NCI-H146 treated with DMSO at 0.1 percent for 48 hours (cell line): ENCODE data around the gene GRSF1.
"Not testable (repeated sequence)": the region's sequence is repeated elsewhere in the genome, so short reads cannot be mapped to it uniquely, and the experiment has no call there.

ENCODE experiments used
- DNase-seq: peaks from one replicate; lab custom pipeline; 2025; ENCODE audit not compliant: unreplicated experiment; lab: John Stamatoyannopoulos, UW

Gene GRSF1

DNA sequence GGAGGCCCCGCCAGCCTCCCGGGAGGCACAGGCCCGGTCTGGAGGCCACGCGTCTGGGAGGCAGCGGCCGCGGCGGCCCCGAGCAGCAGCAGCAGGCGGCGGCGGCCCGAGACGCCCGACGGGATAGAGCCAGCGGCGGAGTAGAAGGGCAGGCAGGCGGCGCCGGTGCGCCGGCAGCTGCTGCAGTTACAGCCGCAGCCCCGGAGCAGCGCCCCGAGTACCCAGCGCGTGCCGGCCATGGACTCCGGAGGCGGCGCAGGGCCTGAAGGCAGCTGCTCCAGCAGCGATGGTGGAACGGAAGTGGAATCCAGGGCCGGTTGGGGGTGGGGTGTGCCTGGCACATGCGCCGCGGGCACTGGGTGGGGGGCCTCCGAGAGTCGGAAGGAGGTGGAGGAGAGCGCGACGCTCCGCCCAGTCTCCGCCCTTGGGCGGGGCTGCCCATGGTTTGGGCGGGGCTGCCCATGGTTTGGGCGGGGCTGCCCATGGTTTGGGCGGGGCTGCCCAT, at the start of gene GRSF1:
Gene GRSF1 (minus strand): TSS at position 302 of the 505 bp plus-strand sequence. CDS start 63 bp downstream, at position 239.
- DNase-seq, result peak; percentile 64

- DNase-seq, result peak; percentile 26
Measured at GRCh38 chr4:70885174-70885573, 45.5 kb upstream of the GRSF1 start.

DNA sequence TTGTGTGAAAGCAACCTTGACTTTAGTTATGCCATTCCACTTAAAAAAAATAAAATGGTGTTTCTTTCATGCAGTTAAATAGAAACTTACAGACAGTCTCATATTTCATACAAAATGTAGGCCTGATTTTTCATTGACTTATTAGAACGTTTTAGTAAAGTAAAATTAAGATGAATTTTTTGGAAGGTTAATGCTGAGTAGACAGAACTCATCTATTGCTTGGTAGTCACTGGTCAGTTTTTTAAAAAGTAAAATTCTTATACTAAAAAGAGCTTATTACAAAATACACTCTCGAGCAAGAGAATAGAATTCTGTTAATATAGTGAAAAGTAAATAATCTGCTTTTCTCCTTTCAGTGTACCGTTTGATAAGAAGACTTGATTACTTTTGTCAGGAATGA, 41.0 kb upstream of the GRSF1 start:
- DNase-seq, result no peak

- DNase-seq, result no peak
Measured at GRCh38 chr4:70877556-70877955, 37.9 kb upstream of the GRSF1 start.

DNA sequence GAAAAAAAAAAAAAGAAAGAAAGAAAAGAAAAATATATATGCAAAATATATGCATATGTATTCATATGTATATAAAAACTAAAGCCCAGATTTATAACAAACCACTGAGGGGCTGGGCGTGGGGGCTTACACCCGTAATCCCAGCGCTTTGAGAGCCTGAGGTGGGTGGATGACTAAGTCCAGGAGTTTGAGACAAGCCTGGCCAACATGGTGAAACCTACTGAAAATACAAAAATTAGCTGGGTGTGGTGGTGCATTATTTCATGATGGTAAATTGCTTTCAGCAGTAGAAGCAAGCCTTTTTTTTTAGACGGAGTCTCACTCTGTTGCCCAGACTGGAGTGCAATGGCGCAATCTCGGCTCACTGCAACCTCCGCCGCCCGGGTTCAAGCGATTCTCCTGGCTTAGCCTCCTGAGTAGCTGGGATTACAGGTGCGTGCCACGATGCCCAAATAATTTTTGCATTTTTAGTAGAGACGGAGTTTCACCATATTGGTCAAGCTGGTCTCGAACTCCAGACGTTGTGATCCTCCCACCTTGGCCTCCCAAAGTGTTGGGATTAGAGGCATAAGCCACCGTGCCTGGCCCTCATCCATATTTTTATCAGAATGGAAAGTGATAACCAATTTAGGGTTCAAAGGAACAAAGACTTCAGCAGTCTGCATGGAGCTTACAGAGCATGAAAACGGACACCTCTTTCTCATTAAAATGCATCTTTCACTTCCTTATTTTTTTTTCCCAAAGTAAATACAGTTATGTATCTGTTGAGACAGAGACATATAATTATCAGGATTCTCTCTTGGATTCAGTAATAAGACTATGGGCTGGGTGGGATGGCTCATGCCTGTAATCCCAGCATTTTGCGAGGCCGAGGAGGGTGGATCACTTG, 34.8 kb upstream of the GRSF1 start:
- DNase-seq, result no peak

GRCh38 chr4:70873216-70873615, 33.5 kb upstream of the GRSF1 start:
- no peak for DNase-seq

- no peak for DNase-seq
Measured at GRCh38 chr4:70868778-70869177, 29.1 kb upstream of the GRSF1 start.

GRCh38 chr4:70863099-70863790, 23.6 kb upstream of the GRSF1 start:
- no peak for DNase-seq

DNA sequence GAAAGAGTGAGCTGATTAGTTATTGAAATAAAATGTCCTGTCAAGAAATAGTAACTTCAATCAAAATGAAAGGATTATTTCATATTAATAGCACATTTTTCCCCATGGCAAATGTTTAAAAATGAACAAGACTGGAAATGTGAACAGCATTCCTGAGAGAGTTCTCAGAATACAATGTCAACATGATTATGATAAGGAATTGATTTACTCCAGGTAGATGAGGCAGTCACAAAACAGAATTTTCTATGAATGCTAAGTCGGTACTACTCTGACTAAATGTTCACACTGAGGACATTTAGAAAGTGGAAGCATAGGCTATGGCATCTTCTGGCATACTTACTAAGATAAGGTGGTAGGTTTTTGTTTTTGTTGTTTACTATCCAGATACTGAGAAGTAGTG, 19.4 kb upstream of the GRSF1 start:
- no peak for DNase-seq

- no peak for DNase-seq
Measured at GRCh38 chr4:70858454-70858853, 18.8 kb upstream of the GRSF1 start.

- no peak for DNase-seq
Measured at GRCh38 chr4:70855464-70855863, 15.8 kb upstream of the GRSF1 start.

DNA sequence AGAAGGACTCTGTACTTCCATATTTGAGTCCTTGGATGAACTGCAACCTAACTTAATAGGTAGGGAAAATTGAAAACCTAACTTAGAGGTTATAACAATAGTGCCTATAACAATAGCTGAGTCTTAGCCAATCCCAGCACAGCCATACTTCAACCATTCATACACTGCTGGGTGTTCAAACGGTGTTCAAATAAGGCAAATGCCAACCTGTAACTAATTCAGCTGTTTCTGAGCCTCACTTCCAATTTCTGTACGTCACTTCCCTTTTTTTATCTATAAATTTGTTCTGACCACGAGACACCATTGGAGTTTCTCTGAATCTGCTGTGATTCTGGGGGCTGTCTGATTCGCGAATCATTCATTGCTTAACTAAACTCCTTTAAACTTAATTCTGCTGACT, 9.6 kb upstream of the GRSF1 start:
- DNase-seq, result no peak

GRCh38 chr4:70844180-70844579, 4.5 kb upstream of the GRSF1 start:
- no peak for DNase-seq

DNA sequence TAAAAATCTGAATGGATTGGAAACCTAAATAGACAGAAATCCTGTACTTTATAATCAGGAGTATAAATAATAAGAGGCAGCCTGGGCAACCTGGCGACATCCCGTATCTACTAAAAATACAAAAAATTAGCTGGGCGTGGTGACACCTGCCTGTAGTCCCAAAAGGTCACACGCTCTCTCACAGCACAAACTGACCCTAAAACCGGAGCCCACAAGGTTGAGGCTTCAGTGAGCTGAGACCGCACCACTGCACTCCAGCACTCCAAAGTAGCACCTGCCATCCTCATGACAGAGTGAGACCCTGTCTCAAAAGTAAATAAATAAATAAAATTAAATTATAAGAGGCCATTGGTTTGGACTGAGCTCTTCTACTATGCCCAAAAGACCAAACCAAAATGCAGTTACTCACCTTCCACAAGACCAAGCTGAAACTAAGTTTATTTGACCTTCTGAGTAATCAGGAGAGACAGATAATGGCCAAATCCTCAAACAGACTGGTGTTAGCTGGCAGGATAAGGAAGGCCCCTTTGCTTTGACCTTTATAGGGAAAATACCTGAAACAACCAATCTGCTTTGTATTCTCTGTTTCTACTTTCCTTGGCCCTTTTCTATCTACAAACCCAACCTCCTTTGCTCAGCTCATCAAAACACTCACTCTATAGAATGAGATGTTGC, 3.2 kb upstream of the GRSF1 start:
- DNase-seq, result peak; percentile 9

- DNase-seq, result no peak
Measured at GRCh38 chr4:70841951-70842350, 2.3 kb upstream of the GRSF1 start.

DNA sequence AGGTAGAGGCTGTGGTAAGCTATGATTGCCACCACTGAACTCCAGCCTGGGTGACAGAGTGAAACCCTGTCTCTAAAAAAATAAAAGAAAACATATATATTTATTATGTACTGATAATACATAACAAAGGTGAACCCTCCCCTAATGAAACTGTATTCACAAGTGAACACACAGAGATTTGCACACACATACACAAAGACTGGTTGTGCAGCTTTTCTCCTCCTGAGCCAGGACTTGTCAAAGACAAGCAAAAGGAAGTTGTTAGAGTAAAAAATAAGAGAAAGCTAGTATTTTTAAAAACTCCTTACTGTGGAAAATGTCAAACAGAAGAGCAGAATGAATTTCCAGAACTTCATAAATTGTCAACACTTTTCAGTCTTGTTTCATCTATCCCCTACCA, 1.5 kb upstream of the GRSF1 start:
- no peak for DNase-seq

GRCh38 chr4:70840631-70841030, 941 bp upstream of the GRSF1 start:
- DNase-seq, result not testable (repeated sequence)

- DNase-seq, result not testable (repeated sequence)
Measured at GRCh38 chr4:70840137-70840536, 447 bp upstream of the GRSF1 start.

DNA sequence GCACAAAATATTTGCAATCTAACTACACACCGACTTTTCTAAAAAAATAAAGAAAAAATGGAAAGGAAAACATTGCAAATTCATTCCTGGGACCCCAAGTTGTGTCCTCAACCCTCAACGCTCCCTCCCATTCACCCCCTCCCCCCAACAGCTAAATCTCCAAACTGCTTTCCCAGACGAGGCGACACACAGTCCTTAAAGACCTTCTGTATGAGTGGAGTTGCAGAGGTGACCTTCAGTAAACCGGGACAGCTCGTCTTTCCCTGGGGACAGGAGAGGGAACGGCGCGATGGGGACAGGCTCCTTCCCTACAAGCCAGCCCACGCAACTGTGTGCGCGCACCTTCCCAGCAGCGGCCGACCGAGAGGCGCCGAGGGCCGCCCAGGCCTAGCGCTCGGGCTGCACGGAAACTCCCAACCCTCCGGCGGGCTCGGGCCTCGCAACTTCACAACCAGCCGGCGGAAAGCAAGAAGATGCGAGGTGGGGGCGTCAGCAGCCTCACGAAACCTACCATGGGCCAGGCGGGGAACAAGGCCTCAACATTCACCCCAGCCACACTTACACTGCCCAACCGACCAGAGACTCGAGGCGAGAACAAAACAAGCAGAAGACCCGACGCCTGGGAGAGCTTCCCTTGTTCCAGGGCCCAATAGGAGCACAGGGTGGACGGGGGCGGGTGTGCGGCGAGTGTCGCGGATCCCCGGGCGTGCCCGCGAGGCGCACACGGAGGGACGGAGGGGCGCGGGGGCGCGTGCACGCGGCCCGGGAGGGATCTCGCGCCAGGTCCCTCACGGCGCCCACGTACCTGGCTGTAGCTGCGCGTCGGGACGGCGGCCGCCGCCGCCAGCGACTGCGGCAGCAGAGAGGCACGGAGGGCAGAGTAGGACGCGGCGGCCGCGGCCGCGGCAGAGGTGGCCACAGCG, 763 bp downstream of the GRSF1 start:
- peak; percentile 49 for DNase-seq

- no peak for DNase-seq
Measured at GRCh38 chr4:70838204-70838603, 1.5 kb downstream of the GRSF1 start.
